WTC11 (cell line): ENCODE data around the gene SGPP2.

Experiments
- ELF4 ChIP-seq: sonication (generic); formaldehyde crosslinking; IDR thresholded peaks from 2 replicates; pipeline ENCODE4 v1.8.1; 2022; ENCODE audit warnings: low read depth, mild to moderate bottlenecking, moderate library complexity, missing genetic modification reagents
- PREB ChIP-seq: sonication (generic); formaldehyde crosslinking; IDR thresholded peaks from 2 replicates; pipeline ENCODE4 v1.8.1; 2022; ENCODE audit warnings: mild to moderate bottlenecking, missing genetic modification reagents, moderate library complexity, borderline replicate concordance
- RELA ChIP-seq: sonication (generic); formaldehyde crosslinking; IDR thresholded peaks from 2 replicates; pipeline ENCODE4 v1.8.1; 2022; ENCODE audit warnings: missing genetic modification reagents, mild to moderate bottlenecking, borderline replicate concordance
- STAT6 ChIP-seq: sonication (generic); formaldehyde crosslinking; conservative IDR thresholded peaks from 2 replicates; pipeline ENCODE4 v1.8.1; 2023; ENCODE audit warnings: mild to moderate bottlenecking, low read depth, missing genetic modification reagents, moderate library complexity
- ZNF219 ChIP-seq: sonication (generic); formaldehyde crosslinking; IDR thresholded peaks from 2 replicates; pipeline ENCODE4 v1.8.0; 2023; ENCODE audit warnings: missing genetic modification reagents, mild to moderate bottlenecking, borderline replicate concordance

- TF ChIP-seq ZNF219 (CRISPR knock-in tag) (no peak), PREB (CRISPR knock-in tag) (no peak), ELF4 (CRISPR knock-in tag) (no peak), RELA (CRISPR knock-in tag) (no peak), STAT6 (CRISPR knock-in tag) (no peak)
These were observed 69.9 kb downstream of the SGPP2 start for GRCh38 chr2:222494104-222494739.
